Chondrocyte (in vitro differentiated cells): Measurements from ENCODE around the gene ITPR2. TPM values are rescaled to one million over a fixed set of nuclear protein-coding genes. Genes with fewer than 3 reads are reported as not detected.

Experiments
- DNase-seq: peaks from one replicate; pipeline ENCODE4 v3.0.0; 2021; ENCODE audit warnings: mixed read lengths, low spot score
- H3K27ac Mint-ChIP-seq: one replicate; pipeline ENCODE4 v1.8.0; 2021; ENCODE audit warnings: mild to moderate bottlenecking, moderate library complexity, mixed read lengths; ENCODE audit not compliant: unreplicated experiment
- H3K27me3 Mint-ChIP-seq: 2 replicates; pipeline ENCODE4 v1.8.0; 2021; ENCODE audit warnings: low read depth, mixed read lengths
- H3K36me3 Mint-ChIP-seq: 2 replicates; pipeline ENCODE4 v1.8.0; 2021; ENCODE audit warnings: low read depth, mixed read lengths
- H3K4me1 Mint-ChIP-seq: 2 replicates; pipeline ENCODE4 v1.8.0; 2021; ENCODE audit warnings: low read depth, mild to moderate bottlenecking, mixed read lengths
- H3K4me3 Mint-ChIP-seq: one replicate; pipeline ENCODE4 v1.8.0; 2021; ENCODE audit warnings: mild to moderate bottlenecking, moderate library complexity, mixed read lengths; ENCODE audit not compliant: unreplicated experiment
- H3K9me3 Mint-ChIP-seq: 2 replicates; pipeline ENCODE4 v1.8.0; 2021; ENCODE audit warnings: low read depth, mixed read lengths
- CTCF ChIP-seq: fragments of 200-600 bp; sonication (generic); IDR thresholded peaks from 2 replicates; pipeline ENCODE4 v1.5.0; 2021; ENCODE audit warnings: antibody characterized with exemption, mild to moderate bottlenecking, moderate library complexity
- total RNA-seq: library from RNA; stranded (reverse); gene quantifications from 3 replicates; pipeline ENCODE4 v1.2.1, GENCODE V29; 2021

ITPR2 gene
- total RNA-seq, 1 donor from 2014 or later, result 18.7 TPM

GRCh38 chr12:26461776-26462175 is 371.2 kb downstream of the ITPR2 start:
- no peaks in the 10 kb centered on the region for H3K9me3 Mint-ChIP-seq
- no peak overlapping the region for H3K27ac Mint-ChIP-seq
- H3K36me3 Mint-ChIP-seq, result peaks cover 9% of the 10 kb centered on the region
- H3K4me1 Mint-ChIP-seq, result no peaks in the 10 kb centered on the region
- no peaks in the 10 kb centered on the region for H3K27me3 Mint-ChIP-seq
- TF ChIP-seq CTCF, result no peak
- DNase-seq, result no peak
- no peak overlapping the region for H3K4me3 Mint-ChIP-seq

GRCh38 chr12:26460361-26460760 is 372.6 kb downstream of the ITPR2 start:
- H3K4me3 Mint-ChIP-seq, result no peak overlapping the region
- no peak for TF ChIP-seq CTCF
- no peaks in the 10 kb centered on the region for H3K4me1 Mint-ChIP-seq
- no peaks in the 10 kb centered on the region for H3K9me3 Mint-ChIP-seq
- peaks cover 9% of the 10 kb centered on the region for H3K36me3 Mint-ChIP-seq
- H3K27ac Mint-ChIP-seq, result no peak overlapping the region
- DNase-seq, result no peak
- no peaks in the 10 kb centered on the region for H3K27me3 Mint-ChIP-seq

DNA sequence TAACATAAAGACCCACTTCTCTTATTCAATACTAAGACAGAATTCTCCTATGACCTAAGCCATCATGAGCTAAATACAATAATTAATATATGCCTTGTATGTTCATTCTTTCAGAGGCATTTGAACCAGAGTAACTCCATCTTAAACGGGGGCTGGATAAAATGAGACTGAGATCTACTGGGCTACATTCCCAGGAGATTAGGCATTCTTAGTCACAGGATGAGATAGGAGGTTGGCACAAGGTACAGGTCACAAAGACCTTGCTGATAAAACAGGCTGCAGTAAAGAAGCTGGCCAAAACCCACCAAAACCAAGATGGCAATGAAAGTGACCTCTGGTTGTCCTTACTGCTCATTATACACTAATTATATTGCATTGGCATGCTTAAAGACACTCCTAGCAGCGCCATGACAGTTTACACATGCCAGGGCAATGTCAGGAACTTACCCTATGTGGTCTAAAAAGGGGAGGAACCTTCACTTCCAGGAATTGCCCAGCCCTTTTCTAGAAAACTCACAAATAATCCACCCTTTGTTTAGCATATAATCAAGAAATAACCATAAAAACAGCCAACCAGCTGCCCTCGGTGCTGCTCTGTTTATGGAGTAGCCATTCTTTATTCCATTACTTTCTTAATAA is 376.9 kb downstream of the ITPR2 start:
- Mint-ChIP-seq H3K9me3 (no peaks in the 10 kb centered on the region), H3K27ac (no peak overlapping the region), H3K4me3 (no peak overlapping the region), H3K27me3 (no peaks in the 10 kb centered on the region), H3K4me1 (no peaks in the 10 kb centered on the region), H3K36me3 (peaks cover 4% of the 10 kb centered on the region)
- no peak for DNase-seq
- no peak for TF ChIP-seq CTCF

GRCh38 chr12:26453246-26453645 is 379.7 kb downstream of the ITPR2 start:
- no peak for TF ChIP-seq CTCF
- Mint-ChIP-seq H3K4me3 (no peak overlapping the region), H3K27me3 (no peaks in the 10 kb centered on the region), H3K36me3 (peaks cover 6% of the 10 kb centered on the region), H3K4me1 (no peaks in the 10 kb centered on the region), H3K9me3 (no peaks in the 10 kb centered on the region), H3K27ac (no peak overlapping the region)
- no peak for DNase-seq

DNA sequence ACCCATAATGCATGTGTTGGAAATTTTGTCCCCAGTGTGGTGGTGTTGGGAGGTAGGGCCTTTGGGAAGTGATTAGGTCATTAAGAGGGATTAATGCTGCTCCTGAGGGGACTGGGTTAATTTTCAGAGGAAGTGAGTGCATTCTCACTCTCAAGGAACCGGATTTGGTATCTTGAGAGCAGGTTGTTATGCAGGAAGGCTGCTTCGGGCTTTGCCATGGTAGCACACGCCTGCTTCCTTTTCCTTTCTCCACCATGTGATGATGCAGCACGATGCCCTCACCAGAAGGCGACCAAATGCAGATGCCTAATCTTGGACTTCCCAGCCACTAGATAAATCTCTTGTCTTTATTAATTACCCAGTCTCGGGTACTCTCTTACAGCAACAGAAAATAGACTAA is 380.5 kb downstream of the ITPR2 start:
- Mint-ChIP-seq H3K4me1 (no peaks in the 10 kb centered on the region), H3K27me3 (no peaks in the 10 kb centered on the region), H3K4me3 (no peak overlapping the region), H3K9me3 (no peaks in the 10 kb centered on the region), H3K27ac (no peak overlapping the region), H3K36me3 (peaks cover 5% of the 10 kb centered on the region)
- no peak for DNase-seq
- TF ChIP-seq CTCF, result no peak
